ENCODE data around the gene HOXC11. TPM values are rescaled to one million over a fixed set of nuclear protein-coding genes. Genes with fewer than 3 reads are reported as not detected.

Gene HOXC11
- total RNA-seq, 8 experiments from 2014 or later: 0.08 to 9.5 (median 0.35) TPM; not detected in 2

- H3K4me1 ChIP-seq (replicated peaks in 1 of 2): peaks cover 3 to 11% of the 10 kb centered on the region in 2 donors
- 16 to 76% (median 52%) methylated on average over 3 to 14 of the region's 14 CpGs for WGBS, 10 experiments
- H3K27ac ChIP-seq: no peak overlapping the region
- no peak for ATAC-seq (replicated peaks in 6 of 8)
- in situ Hi-C loops (cut with MboI; ENCODE audit: low pct_unique_long_range_greater_than_20kb in 2 of 9, low sequenced_read_pairs in 9 of 9, unreplicated experiment in 9 of 9): loop anchor here in 3 of 9 experiments (25.0 kb wide), 2 partner anchors 350 to 375 kb away; partner anchors contain the start of genes GPR84 (in 2 of the 3) and ZNF385A (in 1 of the 3)
- H3K4me3 ChIP-seq: no peak overlapping the region
Observed at GRCh38 chr12:54011665-54012532, 39.0 kb downstream of the HOXC11 start.

GRCh38 chr12:54012631-54013409 lies 39.9 kb downstream of the HOXC11 start:
- in situ Hi-C loops (cut with MboI; ENCODE audit: low pct_unique_long_range_greater_than_20kb in 2 of 9, low sequenced_read_pairs in 9 of 9, unreplicated experiment in 9 of 9): loop anchor here in 3 of 9 experiments (25.0 kb wide), 2 partner anchors 349 to 374 kb away; partner anchors contain the start of genes GPR84 (in 2 of the 3) and ZNF385A (in 1 of the 3)
- WGBS, 10 experiments: 17 to 100% (median 40%) methylated on average over 1 to 6 of the region's 6 CpGs
- Histone ChIP-seq H3K4me1 (replicated peaks in 1 of 2) (peaks cover 3 to 16% of the 10 kb centered on the region in 2 donors), H3K4me3 (no peak overlapping the region), H3K27ac (no peak overlapping the region)
- ATAC-seq (replicated peaks in 6 of 8): peak in 1 of 8 experiments; percentile 1

DNA sequence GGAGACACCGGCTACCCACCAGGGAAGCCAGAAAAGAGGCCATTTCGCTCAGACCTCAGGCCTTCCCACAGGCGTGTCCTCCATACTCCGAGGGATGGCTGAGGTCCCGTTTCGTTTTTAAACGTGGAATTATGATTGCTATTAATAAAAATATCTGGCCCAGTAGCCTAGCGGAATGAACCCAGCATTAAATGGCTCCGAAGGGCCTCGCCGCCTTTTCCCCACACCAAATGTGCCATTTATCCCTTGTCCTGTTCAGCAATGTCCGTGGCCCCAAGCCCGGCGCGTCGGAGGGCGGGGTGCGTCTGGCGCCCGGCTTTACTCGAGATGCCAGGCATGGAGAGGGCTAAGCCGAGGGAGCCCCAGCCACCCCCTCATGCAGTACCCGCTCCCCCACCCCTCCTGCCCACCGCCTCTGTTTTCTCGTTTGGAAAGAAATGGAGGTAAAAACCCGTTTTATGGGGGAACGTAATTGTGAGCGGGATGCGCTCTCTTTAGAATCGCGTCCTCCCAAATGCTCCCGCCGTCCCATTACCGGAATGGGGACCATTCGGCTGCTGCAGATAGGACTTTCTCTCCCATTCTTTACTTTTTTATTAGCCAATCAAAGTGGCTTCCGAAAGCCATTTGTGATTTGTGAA lies 41.6 kb downstream of the HOXC11 start:
- Histone ChIP-seq H3K4me1 (replicated peaks in 1 of 2) (peaks cover 13 to 18% of the 10 kb centered on the region in 2 donors), H3K4me3 (no peak overlapping the region), H3K27ac (no peak overlapping the region)
- no peak for ATAC-seq (replicated peaks in 6 of 8)
- in situ Hi-C loops (cut with MboI; ENCODE audit: low pct_unique_long_range_greater_than_20kb in 2 of 9, low sequenced_read_pairs in 9 of 9, unreplicated experiment in 9 of 9): loop anchor here in 3 of 9 experiments (25.0 kb wide), 2 partner anchors 348 to 373 kb away; partner anchors contain the start of genes GPR84 (in 2 of the 3) and ZNF385A (in 1 of the 3)
- WGBS, 10 experiments: 0 to 85% (median 8%) methylated on average over 1 to 25 of the region's 36 CpGs; no CpG with 5 or more reads in 5 of the 10 experiments

- 8 to 88% (median 36%) methylated on average over 1 to 20 of the region's 23 CpGs; no CpG with 5 or more reads in 1 of the 10 experiments for WGBS, 10 experiments
Observed at GRCh38 chr12:54015018-54015931, 42.3 kb downstream of the HOXC11 start.

DNA sequence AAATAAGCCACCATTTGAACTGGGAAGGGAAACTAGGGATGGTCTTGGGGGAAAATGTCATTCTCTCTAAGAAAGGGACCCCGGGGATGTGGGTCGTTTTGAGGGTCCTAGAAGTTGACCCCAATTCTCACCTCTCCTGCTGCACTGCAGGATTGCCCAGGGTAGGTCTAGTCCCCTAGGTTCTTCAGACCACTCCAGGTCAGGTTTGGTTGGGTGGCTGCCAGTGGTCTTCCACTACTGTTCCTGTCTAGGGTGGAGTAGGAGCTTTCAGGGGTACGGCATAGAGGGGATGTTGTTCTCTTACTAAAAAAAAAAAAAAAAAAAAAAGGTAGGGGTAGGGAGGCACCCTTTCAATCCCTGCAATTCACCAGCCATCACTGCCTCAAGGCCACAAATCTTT lies 43.1 kb downstream of the HOXC11 start:
- 0 to 100% (median 20%) methylated on average over 1 to 3 of the region's 3 CpGs; no CpG with 5 or more reads in 1 of the 10 experiments for WGBS, 10 experiments
- Histone ChIP-seq H3K4me1 (replicated peaks in 1 of 2) (peaks cover 15 to 28% of the 10 kb centered on the region in 2 donors), H3K4me3 (peak overlapping the region in 3 of 5 donors; percentile 31 to 44 (median 43)), H3K27ac (no peak overlapping the region)
- no peak for ATAC-seq (replicated peaks in 6 of 8)
- in situ Hi-C loops (cut with MboI; ENCODE audit: low pct_unique_long_range_greater_than_20kb in 2 of 9, low sequenced_read_pairs in 9 of 9, unreplicated experiment in 9 of 9): loop anchor here in 3 of 9 experiments (25.0 kb wide), 2 partner anchors 346 to 371 kb away; partner anchors contain the start of genes GPR84 (in 2 of the 3) and ZNF385A (in 1 of the 3)

More at GRCh38 chr12:54015018-54015931, 42.3 kb downstream of the HOXC11 start:
- Histone ChIP-seq H3K4me3 (no peak overlapping the region), H3K27ac (no peak overlapping the region), H3K4me1 (replicated peaks in 1 of 2) (peaks cover 15 to 20% of the 10 kb centered on the region in 2 donors)
- in situ Hi-C loops (cut with MboI; ENCODE audit: low pct_unique_long_range_greater_than_20kb in 2 of 9, low sequenced_read_pairs in 9 of 9, unreplicated experiment in 9 of 9): loop anchor here in 3 of 9 experiments (25.0 kb wide), 2 partner anchors 347 to 372 kb away; partner anchors contain the start of genes GPR84 (in 2 of the 3) and ZNF385A (in 1 of the 3)
- no peak for ATAC-seq (replicated peaks in 6 of 8)

DNA sequence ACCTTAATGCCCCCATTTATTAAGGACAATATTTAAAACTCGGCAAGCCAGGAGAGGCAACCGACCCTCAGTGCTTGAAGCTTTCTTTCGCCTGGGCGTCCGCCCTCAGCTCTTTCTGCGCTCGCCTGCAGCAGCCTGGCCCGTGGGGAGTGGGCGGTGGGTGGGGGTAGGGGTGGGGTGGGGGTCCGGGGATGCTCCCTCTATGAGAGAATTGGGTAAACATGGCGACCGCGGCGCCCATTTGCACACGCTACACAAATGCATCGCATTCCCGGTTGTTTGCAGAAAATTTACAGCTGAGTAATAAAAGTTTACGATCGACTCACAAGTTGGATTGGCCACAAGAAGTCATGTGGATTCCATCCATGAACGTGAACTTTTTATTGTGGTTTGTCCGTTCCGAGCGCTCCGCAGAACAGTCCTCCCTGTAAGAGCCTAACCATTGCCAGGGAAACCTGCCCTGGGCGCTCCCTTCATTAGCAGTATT lies 43.6 kb downstream of the HOXC11 start:
- H3K4me1 ChIP-seq (replicated peaks in 1 of 2): peaks cover 15 to 33% of the 10 kb centered on the region in 2 donors
- in situ Hi-C loops (cut with MboI; ENCODE audit: low pct_unique_long_range_greater_than_20kb in 2 of 9, low sequenced_read_pairs in 9 of 9, unreplicated experiment in 9 of 9): loop anchor here in 3 of 9 experiments (25.0 kb wide), 2 partner anchors 346 to 371 kb away; partner anchors contain the start of genes GPR84 (in 2 of the 3) and ZNF385A (in 1 of the 3)
- WGBS, 10 experiments: 0 to 11% (median 1%) methylated on average over 1 to 13 of the region's 25 CpGs; no CpG with 5 or more reads in 4 of the 10 experiments
- peak overlapping the region in 3 of 5 donors; percentile 31 to 44 (median 43) for H3K4me3 ChIP-seq
- ATAC-seq (replicated peaks in 6 of 8): peak in 3 of 8 experiments; percentile 10 to 22 (median 19)
- no peak overlapping the region for H3K27ac ChIP-seq

- in situ Hi-C loops (cut with MboI; ENCODE audit: low pct_unique_long_range_greater_than_20kb in 2 of 9, low sequenced_read_pairs in 9 of 9, unreplicated experiment in 9 of 9): loop anchor here in 3 of 9 experiments (25.0 kb wide), 2 partner anchors 345 to 370 kb away; partner anchors contain the start of genes GPR84 (in 2 of the 3) and ZNF385A (in 1 of the 3)
Observed at GRCh38 chr12:54017027-54017788, 44.3 kb downstream of the HOXC11 start.

DNA sequence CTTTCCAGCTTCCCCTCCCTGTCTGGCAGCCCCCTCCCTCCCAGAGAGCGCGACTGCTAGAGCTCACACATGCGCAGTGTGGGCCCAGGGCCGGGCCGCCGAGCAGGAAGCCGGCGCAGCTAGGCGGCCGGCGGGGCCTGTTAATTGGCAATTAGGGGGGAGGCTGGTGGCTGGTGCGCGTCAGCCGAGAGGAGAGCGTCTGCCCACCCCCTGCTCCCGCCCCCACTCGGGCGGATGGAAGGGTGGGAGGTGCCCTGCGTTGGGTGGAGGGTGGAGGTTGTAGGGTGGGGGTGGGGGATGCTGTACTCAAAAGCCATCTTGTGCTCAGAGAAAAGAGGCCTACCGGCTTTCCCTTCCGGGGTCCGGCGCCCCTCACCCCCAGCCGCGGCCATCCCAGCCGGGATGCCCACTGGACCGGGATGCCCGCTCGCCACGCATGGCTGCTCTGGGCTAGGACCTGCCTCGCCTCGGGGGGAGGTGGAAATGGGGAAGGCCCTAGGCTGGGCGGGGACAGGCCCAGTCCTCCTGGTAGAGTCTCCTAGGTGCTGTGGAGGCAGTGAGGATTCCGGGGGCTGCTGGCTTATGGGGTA lies 45.0 kb downstream of the HOXC11 start:
- ATAC-seq (replicated peaks in 6 of 8): peak; percentile 51 to 89 (median 86)
- in situ Hi-C loops (cut with MboI; ENCODE audit: low pct_unique_long_range_greater_than_20kb in 2 of 9, low sequenced_read_pairs in 9 of 9, unreplicated experiment in 9 of 9): loop anchor here in 3 of 9 experiments (25.0 kb wide), 2 partner anchors 344 to 369 kb away; partner anchors contain the start of genes GPR84 (in 2 of the 3) and ZNF385A (in 1 of the 3)
- WGBS, 10 experiments: 0% methylated on average over 1 of the region's 34 CpGs; no CpG with 5 or more reads in 9 of the 10 experiments
- H3K4me3 ChIP-seq: peak overlapping the region; percentile 26 to 44 (median 37)
- peaks cover 15 to 47% of the 10 kb centered on the region in 2 donors for H3K4me1 ChIP-seq (replicated peaks in 1 of 2)
- H3K27ac ChIP-seq: peak overlapping the region in 1 of 2 donors; percentile 84

More at GRCh38 chr12:54017027-54017788, 44.3 kb downstream of the HOXC11 start:
- H3K4me1 ChIP-seq (replicated peaks in 1 of 2): peaks cover 15 to 40% of the 10 kb centered on the region in 2 donors
- no peak overlapping the region for H3K27ac ChIP-seq
- WGBS, 10 experiments: 0 to 4% (median 0%) methylated on average over 1 to 9 of the region's 24 CpGs; no CpG with 5 or more reads in 1 of the 10 experiments
- peak; percentile 5 to 73 (median 66) for ATAC-seq (replicated peaks in 6 of 8)
- H3K4me3 ChIP-seq: peak overlapping the region; percentile 26 to 44 (median 37)

DNA sequence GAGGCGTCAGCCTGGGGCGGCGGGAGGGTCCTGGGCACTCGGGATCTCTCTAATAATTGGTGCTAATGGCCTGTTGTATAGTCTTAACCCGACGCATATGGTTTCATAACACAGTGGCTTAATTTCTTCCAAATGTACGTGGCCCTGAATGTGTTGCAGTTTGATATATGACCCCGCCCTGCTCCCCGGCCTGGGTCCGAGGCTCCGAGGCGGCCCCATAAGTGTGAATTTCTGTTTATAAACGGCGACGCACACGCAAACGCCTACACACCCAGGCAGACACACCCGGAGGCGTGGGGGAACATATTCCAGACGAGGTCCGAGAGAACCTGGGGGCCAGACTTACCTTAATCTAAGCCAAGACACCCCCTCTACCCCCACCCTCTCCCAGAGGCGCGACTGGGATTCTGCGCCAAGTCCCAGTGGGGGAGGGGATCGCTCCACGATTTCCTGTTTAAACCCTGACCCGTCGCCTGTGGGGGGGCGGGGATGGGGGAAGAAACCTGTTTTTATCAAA lies 45.6 kb downstream of the HOXC11 start:
- WGBS, 10 experiments: 4% methylated on average over 10 of the region's 29 CpGs; no CpG with 5 or more reads in 9 of the 10 experiments
- peaks cover 15 to 53% of the 10 kb centered on the region in 2 donors for H3K4me1 ChIP-seq (replicated peaks in 1 of 2)
- H3K27ac ChIP-seq: peak overlapping the region in 1 of 2 donors; percentile 84
- peak overlapping the region; percentile 26 to 44 (median 37) for H3K4me3 ChIP-seq
- in situ Hi-C loops (cut with MboI; ENCODE audit: low pct_unique_long_range_greater_than_20kb in 2 of 9, low sequenced_read_pairs in 9 of 9, unreplicated experiment in 9 of 9): loop anchor here in 3 of 9 experiments (25.0 kb wide), 2 partner anchors 344 to 369 kb away; partner anchors contain the start of genes GPR84 (in 2 of the 3) and ZNF385A (in 1 of the 3)
- ATAC-seq (replicated peaks in 6 of 8): peak in 3 of 8 experiments; percentile 0 to 9 (median 4)

Measured in motor neuron (in vitro differentiated cells).